Body of pancreas (tissue), 4 donors: ENCODE measurements around the gene PLA2G4D. TPM values are rescaled to one million over a fixed set of nuclear protein-coding genes. Genes with fewer than 3 reads are reported as not detected.

ENCODE experiments used
- ATAC-seq: fragments of 150-250 bp; one replicate; pipeline ENCODE4 v1.9.1; 2016
- DNase-seq, 4 donors: peaks; one replicate each; pipeline ENCODE4 v3.0.0-alpha.2; 2019
- H3K27ac ChIP-seq, 4 donors: fragments of 200-600 bp; sonication (generic); 1 replicate in 3 of 4; 2 replicates in 1 of 4; pipeline versions ENCODE4 v1.5.1 to v1.6.1; 2016 to 2019; ENCODE audit warnings: mild to moderate bottlenecking in 1 of 4, mixed read lengths in 1 of 4, moderate library complexity in 1 of 4
- H3K27me3 ChIP-seq, 2 donors: fragments of 200-600 bp; sonication (generic); one replicate each; pipeline ENCODE4 v1.6.0; 2016; ENCODE audit warnings: mild to moderate bottlenecking in 1 of 2
- H3K36me3 ChIP-seq, 2 donors: fragments of 200-600 bp; sonication (generic); replicated peaks in 1 of 2; 2 replicates each; pipeline ENCODE4 v1.5.1; 2016; ENCODE audit warnings: low read depth in 2 of 2; ENCODE audit not compliant: insufficient read depth in 1 of 2
- H3K4me1 ChIP-seq: fragments of 200-600 bp; sonication (generic); one replicate; pipeline ENCODE4 v1.6.0; 2016
- H3K4me3 ChIP-seq, 2 donors: fragments of 200-600 bp; sonication (generic); 1 replicate in 1 of 2; 2 replicates in 1 of 2; pipeline ENCODE4 v1.5.1; 2016 to 2019
- H3K9me3 ChIP-seq, 3 donors: fragments of 200-600 bp; sonication (generic); 1 replicate in 2 of 3; 2 replicates in 1 of 3; pipeline ENCODE4 v1.5.1; 2016
- POLR2A ChIP-seq, 3 donors: fragments of 450-650 bp; IDR thresholded peaks; one replicate each; pipeline ENCODE4 v1.6.1; 2016; ENCODE audit warnings: antibody characterized with exemption in 3 of 3, mild to moderate bottlenecking in 2 of 3
- WGBS, 2 donors: methylation state at CpG; one replicate each; pipeline ENCODE4 v1.1.5; 2017; 5-methylcytosine and 5-hydroxymethylcytosine counted together
- intact Hi-C: fragments of 100-400 bp; cut with DNase I; formaldehyde crosslinking; loops from one replicate; pipeline ENCODE4 v1.15.1; 2023
- total RNA-seq, 2 donors: library from RNA; depleted of rRNA; stranded (reverse); fragments of >200 nt; gene quantifications; one replicate each; pipeline ENCODE4 v1.1.0, GENCODE V29; 2016
- TF ChIP-seq, protein P1 (sequence below), 7 experiments: fragments of 450-650 bp in 4 of 7; fragments of 200-600 bp in 3 of 7; sonication (generic) in 3 of 7; IDR thresholded peaks; one replicate each; pipeline ENCODE4 v1.5.1; 2016 to 2019; ENCODE audit warnings: antibody characterized with exemption in 7 of 7

The PLA2G4D gene
- total RNA-seq, 2 donors from 2014 or later: not detected

DNA sequence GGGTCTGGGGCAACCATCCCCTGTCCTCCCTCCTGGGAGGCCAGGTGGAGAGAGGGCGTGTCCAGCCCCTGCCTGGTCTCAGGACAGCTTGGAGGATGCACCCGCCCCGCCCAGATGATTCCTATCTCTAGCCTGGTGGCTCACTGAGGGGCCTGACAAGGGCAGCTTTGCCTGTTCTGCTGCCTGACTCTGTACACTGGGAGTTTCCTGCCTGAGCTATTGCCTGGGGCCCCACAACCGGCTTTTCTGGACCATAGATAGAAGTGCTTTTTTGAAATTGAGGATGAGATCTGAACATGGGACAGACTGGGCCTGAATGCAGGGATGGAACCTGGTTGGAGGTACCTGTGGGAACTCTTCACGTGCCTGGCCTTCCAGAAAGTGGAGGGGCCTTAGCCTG is 72.8 kb downstream of the PLA2G4D start:
- 94% methylated on average over 5 of the region's 5 CpGs; no CpG with 5 or more reads in 1 of the 2 donors for WGBS, 2 donors
- no peak overlapping the region for H3K4me3 ChIP-seq
- no peak overlapping the region for H3K27ac ChIP-seq
- TF ChIP-seq, protein P1, sequence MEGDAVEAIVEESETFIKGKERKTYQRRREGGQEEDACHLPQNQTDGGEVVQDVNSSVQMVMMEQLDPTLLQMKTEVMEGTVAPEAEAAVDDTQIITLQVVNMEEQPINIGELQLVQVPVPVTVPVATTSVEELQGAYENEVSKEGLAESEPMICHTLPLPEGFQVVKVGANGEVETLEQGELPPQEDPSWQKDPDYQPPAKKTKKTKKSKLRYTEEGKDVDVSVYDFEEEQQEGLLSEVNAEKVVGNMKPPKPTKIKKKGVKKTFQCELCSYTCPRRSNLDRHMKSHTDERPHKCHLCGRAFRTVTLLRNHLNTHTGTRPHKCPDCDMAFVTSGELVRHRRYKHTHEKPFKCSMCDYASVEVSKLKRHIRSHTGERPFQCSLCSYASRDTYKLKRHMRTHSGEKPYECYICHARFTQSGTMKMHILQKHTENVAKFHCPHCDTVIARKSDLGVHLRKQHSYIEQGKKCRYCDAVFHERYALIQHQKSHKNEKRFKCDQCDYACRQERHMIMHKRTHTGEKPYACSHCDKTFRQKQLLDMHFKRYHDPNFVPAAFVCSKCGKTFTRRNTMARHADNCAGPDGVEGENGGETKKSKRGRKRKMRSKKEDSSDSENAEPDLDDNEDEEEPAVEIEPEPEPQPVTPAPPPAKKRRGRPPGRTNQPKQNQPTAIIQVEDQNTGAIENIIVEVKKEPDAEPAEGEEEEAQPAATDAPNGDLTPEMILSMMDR (IDR thresholded peaks at IDR 0.05): no peak
- no peak for TF ChIP-seq POLR2A (IDR thresholded peaks at IDR 0.05)
- no peaks in the 10 kb centered on the region for H3K36me3 ChIP-seq
- ATAC-seq: no peak
- H3K27me3 ChIP-seq: no peaks in the 10 kb centered on the region
- H3K9me3 ChIP-seq: no peaks in the 10 kb centered on the region
- intact Hi-C loops: no loop called here
- H3K4me1 ChIP-seq: no peaks in the 10 kb centered on the region
- no peak for DNase-seq

- Histone ChIP-seq H3K36me3 (no peaks in the 10 kb centered on the region), H3K27me3 (no peaks in the 10 kb centered on the region), H3K4me3 (no peak within 1 kb of the TSS), H3K27ac (no peak within 1 kb of the TSS), H3K4me1 (no peaks in the 10 kb centered on the region), H3K9me3 (no peaks in the 10 kb centered on the region)
- no peak for DNase-seq
- WGBS, 2 donors: 96 to 100% methylated on average over 2 to 5 of the region's 5 CpGs
- intact Hi-C loops: no loop called here
- ATAC-seq: no peak
- TF ChIP-seq, protein P1 (IDR thresholded peaks at IDR 0.05): no peak
- no peak for TF ChIP-seq POLR2A (IDR thresholded peaks at IDR 0.05)
Observed at GRCh38 chr15:42020713-42021273, 73.6 kb downstream of the PLA2G4D start, which contains the start of gene PLA2G4E. Gene PLA2G4E, minus strand, starts transcription at chr15:42021042. Its CDS starts 12 bp downstream, at chr15:42021030.

DNA sequence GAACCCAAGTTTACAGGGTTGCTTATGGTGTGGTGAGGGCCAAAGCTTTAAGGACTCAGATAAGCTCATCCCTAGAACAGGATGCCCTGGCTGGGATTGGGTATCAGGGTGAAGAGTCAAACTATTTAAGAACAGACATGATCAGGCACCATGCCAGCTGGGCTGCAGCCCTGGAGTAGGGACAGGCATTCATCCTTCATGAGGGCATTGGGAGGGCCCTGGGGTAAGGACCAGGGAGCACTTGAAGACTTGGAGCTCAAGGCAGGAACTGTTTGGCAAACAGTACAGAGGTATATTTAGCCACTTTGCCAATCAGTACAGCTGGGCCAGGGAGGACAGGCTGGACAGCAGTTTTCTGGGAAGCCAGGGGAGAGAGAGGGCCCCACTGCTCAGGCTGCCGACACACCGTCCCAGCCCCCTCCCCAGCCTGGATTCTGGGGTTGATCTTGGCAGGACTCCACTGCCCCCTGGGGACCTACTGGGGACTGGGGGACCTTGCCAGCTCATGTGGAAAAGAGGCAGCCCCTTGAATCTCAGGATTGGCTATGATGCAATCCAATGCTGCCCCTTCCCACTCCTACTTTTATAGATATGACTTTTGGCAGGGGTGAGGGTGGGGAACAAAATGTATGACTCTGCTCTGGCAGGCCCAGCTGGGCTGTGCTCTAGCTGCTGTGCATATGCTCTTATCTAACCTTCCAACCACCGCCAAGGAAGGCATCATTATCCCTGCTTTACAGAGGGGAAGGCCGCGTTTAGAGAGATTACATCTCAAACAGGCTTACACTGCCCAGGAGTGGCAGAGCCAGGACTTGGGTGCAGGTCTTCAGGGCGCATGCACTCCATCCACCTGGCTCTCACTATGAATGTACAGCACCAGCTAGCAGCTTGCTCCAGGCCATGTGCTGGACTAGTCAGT is 75.8 kb downstream of the PLA2G4D start:
- no peaks in the 10 kb centered on the region for H3K36me3 ChIP-seq
- DNase-seq: no peak
- H3K4me1 ChIP-seq: no peaks in the 10 kb centered on the region
- TF ChIP-seq, protein P1 (IDR thresholded peaks at IDR 0.05): no peak
- no peak for TF ChIP-seq POLR2A (IDR thresholded peaks at IDR 0.05)
- WGBS, 2 donors: 73 to 74% methylated on average over 4 to 6 of the region's 6 CpGs
- no peaks in the 10 kb centered on the region for H3K9me3 ChIP-seq
- no peaks in the 10 kb centered on the region for H3K27me3 ChIP-seq
- ATAC-seq: no peak
- H3K27ac ChIP-seq: no peak overlapping the region
- no peak overlapping the region for H3K4me3 ChIP-seq
- intact Hi-C loops: no loop called here

Other genes with a start within 250 kb of the PLA2G4D start
- gene SPTBN5, start 200.5 kb downstream of the PLA2G4D start, total RNA-seq: 1 to 10 TPM in 1 of 2 donors, under 1 TPM in 1; 0.52 to 3.0 TPM
- 10 to 100 TPM; 13.8 to 16.9 TPM for gene EHD4, start 122.0 kb downstream of the PLA2G4D start, total RNA-seq
- gene PLA2G4E, start 73.5 kb downstream of the PLA2G4D start, total RNA-seq: not detected
- 1 to 10 TPM; 1.6 to 2.0 TPM for gene PLA2G4F, start 62.1 kb upstream of the PLA2G4D start, total RNA-seq
- 100 to 1,000 TPM in 1 of 2 donors, 10 to 100 TPM in 1; 48.5 to 133 TPM for gene VPS39, start 113.7 kb upstream of the PLA2G4D start, total RNA-seq
- gene GANC, start 178.6 kb upstream of the PLA2G4D start, total RNA-seq: 10 to 100 TPM; 11.9 to 21.1 TPM
- gene TMEM87A, start 178.9 kb upstream of the PLA2G4D start, total RNA-seq: 10 to 100 TPM; 31.4 to 36.6 TPM